Measurements from ENCODE around the gene LARP4.

- TF ChIP-seq CTCF (IDR thresholded peaks at IDR 0.05) (no peak), POLR2A (IDR thresholded peaks at IDR 0.05) (no peak)
Measured at GRCh38 chr12:50440288-50440687, 39.6 kb downstream of the LARP4 start.

Data from gastroesophageal sphincter (tissue), 3 donors.